ENCODE results near the gene TMEM181. TPM values are rescaled to one million over a fixed set of nuclear protein-coding genes. Genes with fewer than 3 reads are reported as not detected.
A peak's percentile ranks its signal among the peaks of the same experiment; 100 is the strongest.

The TMEM181 gene
- total and polyA plus RNA-seq, 4 experiments from 2014 or later: 4.3 to 28.0 (median 17.1) TPM

DNA sequence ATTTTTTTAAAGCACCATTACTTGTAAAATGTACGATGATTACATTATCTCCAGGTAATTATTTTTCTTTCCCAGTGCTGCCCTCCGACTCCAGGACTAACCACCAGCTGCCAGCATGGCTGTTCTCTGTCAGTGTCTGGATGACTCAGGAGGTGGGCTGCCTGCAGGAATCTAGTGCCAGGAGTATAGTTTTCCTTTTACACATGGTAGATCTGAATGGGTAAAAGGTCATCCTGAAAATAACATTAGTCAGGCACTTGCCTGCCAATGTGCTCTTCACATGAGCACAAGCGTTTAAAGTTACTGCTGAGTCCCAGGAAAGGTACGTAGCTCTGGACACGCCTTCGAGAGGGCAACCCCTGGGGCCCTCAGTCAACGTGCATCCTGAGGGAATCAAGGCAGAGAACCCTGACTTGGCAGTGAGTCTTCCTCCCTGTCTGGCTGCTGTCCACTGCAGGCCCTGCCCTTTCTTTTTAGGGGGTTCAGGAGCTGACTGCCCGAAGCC is 82.3 kb downstream of the TMEM181 start:
- no peak for DNase-seq
- peaks cover 50 to 81% (median 60%) of the 10 kb centered on the region in 4 donors for H3K4me1 Mint-ChIP-seq
- intact Hi-C loops (cut with micrococcal nuclease): loop anchor here (5.0 to 10.0 kb wide), 2 partner anchors 80 to 213 kb away; partner anchors contain the start of gene TMEM181
- Histone ChIP-seq H3K4me3 (ENCODE audit: low read length in 2 of 2) (peak overlapping the region; percentile 11 to 84), H3K27ac (ENCODE audit: low read depth, low read length) (peak overlapping the region; percentile 96), H3K27me3 (ENCODE audit: insufficient read depth, low read length) (no peaks in the 10 kb centered on the region), H3K9me3 (ENCODE audit: control insufficient read depth in 1 of 2, low read length in 2 of 2) (no peaks in the 10 kb centered on the region), H3K36me3 (ENCODE audit: insufficient read depth, low read length) (peaks cover 26% of the 10 kb centered on the region), H3K4me1 (ENCODE audit: insufficient read depth, low read length) (peaks cover 71% of the 10 kb centered on the region)
- no peaks in the 10 kb centered on the region for H3K27me3 Mint-ChIP-seq
- peaks cover 31 to 57% of the 10 kb centered on the region in 2 donors for H3K36me3 Mint-ChIP-seq
- CTCF ChIA-PET (ENCODE audit: partially characterized antibody): interaction anchor here (0.7 to 12.0 kb wide), 3 partner anchors 19 to 150 kb away, joined by 3 to 110 read pairs (median 34); no protein-coding TSS in a partner anchor
- H3K4me3 Mint-ChIP-seq: peak overlapping the region; percentile 99 to 100 (median 99)
- peaks cover 0 to 2% (median 0%) of the 10 kb centered on the region in 8 donors for H3K9me3 Mint-ChIP-seq
- POLR2A ChIA-PET (ENCODE audit: partially characterized antibody): interaction anchor here (3.3 to 7.0 kb wide), 4 partner anchors 11 to 82 kb away, joined by 13 to 130 read pairs (median 28); partner anchors contain the start of gene TMEM181
- H3K27ac Mint-ChIP-seq: peak overlapping the region; percentile 92 to 100 (median 99)

DNA sequence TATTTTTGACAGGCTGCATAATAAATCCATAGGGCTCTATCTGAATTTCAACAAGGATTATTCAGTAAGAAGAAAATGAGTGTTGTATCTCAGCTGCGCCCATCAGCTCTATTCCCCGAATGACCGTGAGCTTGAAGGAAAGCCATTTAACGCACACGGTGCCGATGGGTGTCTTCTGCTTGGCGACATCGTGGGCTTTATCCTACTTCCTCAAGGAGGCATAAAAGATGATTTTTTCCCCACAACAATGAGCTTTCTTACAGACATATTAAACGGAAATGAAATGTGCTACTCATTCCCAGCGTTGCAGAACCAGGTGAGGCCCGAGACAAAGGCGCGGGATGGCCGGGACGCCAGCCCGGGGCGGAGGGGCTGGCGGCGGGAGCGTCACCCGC is 83.9 kb downstream of the TMEM181 start:
- Mint-ChIP-seq H3K4me1 (peaks cover 47 to 82% (median 54%) of the 10 kb centered on the region in 4 donors), H3K27me3 (no peaks in the 10 kb centered on the region), H3K36me3 (peaks cover 21 to 48% of the 10 kb centered on the region in 2 donors), H3K4me3 (peak overlapping the region; percentile 99 to 100 (median 99)), H3K27ac (peak overlapping the region; percentile 92 to 100 (median 99)), H3K9me3 (peaks cover 0 to 2% (median 0%) of the 10 kb centered on the region in 8 donors)
- H3K36me3 ChIP-seq (ENCODE audit: insufficient read depth, low read length): peaks cover 17% of the 10 kb centered on the region
- ChIA-PET POLR2A (ENCODE audit: partially characterized antibody) (interaction anchor here (0.8 to 7.0 kb wide), 26 partner anchors 8 to 467 kb away, joined by 3 to 130 read pairs (median 6); partner anchors contain the start of gene TMEM181), CTCF (ENCODE audit: partially characterized antibody) (interaction anchor here (0.7 to 12.0 kb wide), 6 partner anchors 17 to 429 kb away, joined by 3 to 110 read pairs (median 4); no protein-coding TSS in a partner anchor)
- DNase-seq: no peak
- H3K27ac ChIP-seq (ENCODE audit: low read depth, low read length): peak overlapping the region; percentile 96
- H3K27me3 ChIP-seq (ENCODE audit: insufficient read depth, low read length): no peaks in the 10 kb centered on the region
- intact Hi-C loops (cut with micrococcal nuclease): loop anchor here (1.0 to 10.0 kb wide), 4 partner anchors 9 to 211 kb away; partner anchors contain the start of gene TMEM181
- peaks cover 58% of the 10 kb centered on the region for H3K4me1 ChIP-seq (ENCODE audit: insufficient read depth, low read length)
- no peaks in the 10 kb centered on the region for H3K9me3 ChIP-seq (ENCODE audit: control insufficient read depth in 1 of 2, low read length in 2 of 2)
- H3K4me3 ChIP-seq (ENCODE audit: low read length in 2 of 2): peak overlapping the region; percentile 84 to 85

DNA sequence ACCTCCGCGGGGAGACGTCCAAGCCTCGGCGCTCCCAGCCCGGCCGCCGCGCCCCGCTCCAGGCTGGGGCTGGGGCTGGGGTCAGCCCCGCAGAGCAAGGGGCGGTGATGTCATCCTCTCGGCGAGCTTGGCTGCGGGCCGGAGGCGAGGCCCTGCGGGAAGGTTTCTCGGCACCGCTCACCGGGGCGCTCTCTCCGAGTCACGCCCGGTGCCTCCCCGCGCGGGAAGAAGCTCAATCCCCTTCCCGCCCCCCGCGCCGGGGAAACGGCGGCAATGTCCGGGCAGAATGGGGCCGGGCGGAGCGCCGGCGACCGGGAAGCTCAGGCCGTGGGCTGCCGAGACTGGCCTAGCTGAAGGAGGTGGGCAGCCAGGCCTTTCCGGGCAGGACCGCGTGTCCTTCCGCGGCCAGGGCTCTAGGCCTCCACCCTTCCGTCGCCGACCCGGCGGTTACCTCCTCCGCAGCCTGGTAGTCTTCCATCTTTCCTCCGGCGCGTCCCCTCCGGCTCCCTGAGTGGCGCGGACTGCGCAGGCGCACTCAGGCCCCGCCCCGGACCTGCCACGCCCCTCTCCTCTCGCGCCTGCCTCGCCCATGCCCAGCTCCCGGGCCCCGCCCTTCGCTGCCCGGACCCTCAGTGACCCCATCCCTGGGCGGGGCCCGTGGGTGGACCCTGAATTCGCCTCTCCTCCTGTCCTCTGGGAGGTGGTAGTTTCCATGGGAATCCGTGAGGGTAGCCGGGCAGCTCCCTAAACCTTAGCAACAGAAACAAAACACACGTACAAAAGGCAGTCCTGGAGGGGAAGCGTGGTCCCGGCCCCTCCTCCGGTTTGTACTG is 84.6 kb downstream of the TMEM181 start, which contains the start of gene DYNLT1:
DYNLT1 (minus strand) TSS at position 513 of the 833 bp plus-strand sequence; CDS start at position 478, 35 bp downstream.
- peak within 1 kb of the TSS; percentile 96 for H3K27ac ChIP-seq (ENCODE audit: low read depth, low read length)
- CTCF ChIA-PET (ENCODE audit: partially characterized antibody): interaction anchor here (0.7 to 12.0 kb wide), 9 partner anchors 9 to 430 kb away, joined by 3 to 110 read pairs (median 4); no protein-coding TSS in a partner anchor
- H3K4me3 ChIP-seq (ENCODE audit: low read length in 2 of 2): peak within 1 kb of the TSS; percentile 84 to 85
- peaks cover 0 to 2% (median 0%) of the 10 kb centered on the region in 8 donors for H3K9me3 Mint-ChIP-seq
- peaks cover 46 to 82% (median 55%) of the 10 kb centered on the region in 4 donors for H3K4me1 Mint-ChIP-seq
- intact Hi-C loops (cut with micrococcal nuclease): loop anchor here (1.0 to 10.0 kb wide), 3 partner anchors 9 to 210 kb away; partner anchors contain the start of gene TMEM181
- DNase-seq: peak; percentile 78 to 95 (median 88)
- H3K27ac Mint-ChIP-seq: peak within 1 kb of the TSS; percentile 92 to 100 (median 99)
- no peaks in the 10 kb centered on the region for H3K9me3 ChIP-seq (ENCODE audit: control insufficient read depth in 1 of 2, low read length in 2 of 2)
- H3K36me3 Mint-ChIP-seq: peaks cover 15 to 44% of the 10 kb centered on the region in 2 donors
- no peaks in the 10 kb centered on the region for H3K27me3 ChIP-seq (ENCODE audit: insufficient read depth, low read length)
- H3K27me3 Mint-ChIP-seq: no peaks in the 10 kb centered on the region
- peaks cover 58% of the 10 kb centered on the region for H3K4me1 ChIP-seq (ENCODE audit: insufficient read depth, low read length)
- peaks cover 13% of the 10 kb centered on the region for H3K36me3 ChIP-seq (ENCODE audit: insufficient read depth, low read length)
- H3K4me3 Mint-ChIP-seq: peak within 1 kb of the TSS; percentile 99 to 100 (median 99)
- POLR2A ChIA-PET (ENCODE audit: partially characterized antibody): interaction anchor here (0.6 to 7.0 kb wide), 31 partner anchors 8 to 476 kb away, joined by 3 to 130 read pairs (median 4); partner anchors contain the start of genes GTF2H5, SERAC1 and TMEM181

- peak overlapping the region; percentile 96 for H3K27ac ChIP-seq (ENCODE audit: low read depth, low read length)
- peaks cover 0 to 2% (median 0%) of the 10 kb centered on the region in 8 donors for H3K9me3 Mint-ChIP-seq
- intact Hi-C loops (cut with micrococcal nuclease): loop anchor here (10.0 kb wide), 1 partner anchor 209 kb away; no protein-coding TSS in a partner anchor
- peak in 2 of 5 donors; percentile 22 to 63 for DNase-seq
- H3K27me3 Mint-ChIP-seq: no peaks in the 10 kb centered on the region
- ChIA-PET CTCF (ENCODE audit: partially characterized antibody) (interaction anchor here (0.8 to 12.0 kb wide), 5 partner anchors 8 to 45 kb away, joined by 3 to 110 read pairs (median 4); no protein-coding TSS in a partner anchor), POLR2A (ENCODE audit: partially characterized antibody) (interaction anchor here (0.9 to 7.0 kb wide), 19 partner anchors 8 to 477 kb away, joined by 3 to 130 read pairs (median 10); partner anchors contain the start of genes GTF2H5, SERAC1 and TMEM181)
- peak overlapping the region; percentile 86 to 100 (median 94) for H3K4me3 Mint-ChIP-seq
- no peaks in the 10 kb centered on the region for H3K27me3 ChIP-seq (ENCODE audit: insufficient read depth, low read length)
- peaks cover 6% of the 10 kb centered on the region for H3K36me3 ChIP-seq (ENCODE audit: insufficient read depth, low read length)
- H3K4me1 Mint-ChIP-seq: peaks cover 49 to 83% (median 55%) of the 10 kb centered on the region in 4 donors
- H3K36me3 Mint-ChIP-seq: peaks cover 9 to 41% of the 10 kb centered on the region in 2 donors
- H3K4me3 ChIP-seq (ENCODE audit: low read length in 2 of 2): peak overlapping the region; percentile 84 to 85
- H3K9me3 ChIP-seq (ENCODE audit: control insufficient read depth in 1 of 2, low read length in 2 of 2): no peaks in the 10 kb centered on the region
- H3K27ac Mint-ChIP-seq: peak overlapping the region; percentile 92 to 99 (median 97)
- H3K4me1 ChIP-seq (ENCODE audit: insufficient read depth, low read length): peaks cover 54% of the 10 kb centered on the region
Observed at GRCh38 chr6:158645064-158646022, 85.5 kb downstream of the TMEM181 start.

- no peak overlapping the region for H3K27ac ChIP-seq (ENCODE audit: low read depth, low read length)
- POLR2A ChIA-PET (ENCODE audit: partially characterized antibody): interaction anchor here (1.1 to 7.0 kb wide), 5 partner anchors 7 to 223 kb away, joined by 3 to 130 read pairs (median 22); no protein-coding TSS in a partner anchor
- peaks cover 3 to 34% of the 10 kb centered on the region in 2 donors for H3K36me3 Mint-ChIP-seq
Observed at GRCh38 chr6:158646023-158646910, 86.4 kb downstream of the TMEM181 start.

More at GRCh38 chr6:158646023-158646910, 86.4 kb downstream of the TMEM181 start:
- peaks cover 54% of the 10 kb centered on the region for H3K4me1 ChIP-seq (ENCODE audit: insufficient read depth, low read length)
- peaks cover 0 to 2% (median 0%) of the 10 kb centered on the region in 8 donors for H3K9me3 Mint-ChIP-seq
- H3K27me3 Mint-ChIP-seq: no peaks in the 10 kb centered on the region
- peak overlapping the region; percentile 86 to 100 (median 94) for H3K4me3 Mint-ChIP-seq
- intact Hi-C loops (cut with micrococcal nuclease): loop anchor here (10.0 kb wide), 1 partner anchor 209 kb away; no protein-coding TSS in a partner anchor
- H3K9me3 ChIP-seq (ENCODE audit: control insufficient read depth in 1 of 2, low read length in 2 of 2): no peaks in the 10 kb centered on the region
- H3K27me3 ChIP-seq (ENCODE audit: insufficient read depth, low read length): no peaks in the 10 kb centered on the region
- CTCF ChIA-PET (ENCODE audit: partially characterized antibody): interaction anchor here (1.5 to 12.0 kb wide), 3 partner anchors 7 to 15 kb away, joined by 4 to 110 read pairs (median 4); no protein-coding TSS in a partner anchor
- H3K27ac Mint-ChIP-seq: peak overlapping the region; percentile 92 to 99 (median 97)
- H3K4me1 Mint-ChIP-seq: peaks cover 46 to 81% (median 52%) of the 10 kb centered on the region in 4 donors
- no peak overlapping the region for H3K4me3 ChIP-seq (ENCODE audit: low read length in 2 of 2)
- DNase-seq: no peak
- peaks cover 6% of the 10 kb centered on the region for H3K36me3 ChIP-seq (ENCODE audit: insufficient read depth, low read length)

Measured in CD4-positive, alpha-beta memory T cell (primary cell).